Stimulated activated CD4-positive, alpha-beta T cell treated with anti-CD3 and anti-CD28 coated beads, Interleukin-1b, Interleukin-23, amount 100 ng/mL, for 4 hours (primary cell): ENCODE measurements around the gene OS9.

Experiments used
- DNase-seq, 2 donors: peaks; one replicate each; pipeline ENCODE4 v3.0.0-alpha.2; 2020; ENCODE audit warnings: low read depth in 2 of 2

The OS9 gene

GRCh38 chr12:57723630-57723962 lies 29.7 kb downstream of the OS9 start:
- no peak for DNase-seq

GRCh38 chr12:57724003-57724935 lies 30.3 kb downstream of the OS9 start:
- no peak for DNase-seq

DNA sequence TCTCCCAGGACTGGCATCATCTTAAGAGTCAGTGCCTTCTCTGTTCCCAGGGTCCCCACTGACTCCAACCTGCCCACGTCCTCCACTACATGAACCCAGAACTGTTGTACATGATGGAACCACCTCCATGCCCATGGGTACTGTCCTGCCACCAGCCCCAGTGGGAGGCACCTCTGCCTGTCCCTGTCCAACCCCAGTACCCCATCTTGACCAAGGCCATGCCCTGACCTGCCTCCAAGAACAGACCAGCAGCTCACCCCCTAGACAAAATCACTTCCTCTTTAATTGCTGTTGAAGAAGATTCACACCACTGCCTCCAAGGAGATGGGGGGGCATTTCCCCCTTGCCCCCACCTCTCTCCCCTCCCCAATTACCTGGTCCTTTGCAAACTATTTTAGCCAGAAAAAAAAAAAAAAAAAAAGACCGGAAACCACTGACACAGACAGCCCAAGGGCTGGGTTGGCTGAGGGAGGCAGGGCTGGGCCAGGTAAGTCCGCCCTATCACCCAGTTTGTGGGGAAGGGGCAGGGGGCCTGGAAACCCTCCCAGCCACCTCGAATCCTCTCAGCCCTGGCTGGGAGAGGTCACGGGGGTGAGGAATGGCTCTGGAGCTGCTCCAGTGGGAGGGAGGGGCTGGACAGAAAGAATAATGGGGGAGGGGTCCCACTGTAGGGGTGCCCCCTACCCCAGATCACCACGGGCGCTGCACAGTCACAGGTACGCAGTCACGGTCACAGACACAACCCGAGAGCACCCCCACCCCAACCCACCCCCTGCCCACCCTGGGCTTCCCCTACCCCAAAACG lies 31.2 kb downstream of the OS9 start:
- DNase-seq, result no peak

- no peak for DNase-seq
Measured at GRCh38 chr12:57725851-57726150, 31.9 kb downstream of the OS9 start.

GRCh38 chr12:57726151-57726883 lies 32.4 kb downstream of the OS9 start:
- no peak for DNase-seq

DNA sequence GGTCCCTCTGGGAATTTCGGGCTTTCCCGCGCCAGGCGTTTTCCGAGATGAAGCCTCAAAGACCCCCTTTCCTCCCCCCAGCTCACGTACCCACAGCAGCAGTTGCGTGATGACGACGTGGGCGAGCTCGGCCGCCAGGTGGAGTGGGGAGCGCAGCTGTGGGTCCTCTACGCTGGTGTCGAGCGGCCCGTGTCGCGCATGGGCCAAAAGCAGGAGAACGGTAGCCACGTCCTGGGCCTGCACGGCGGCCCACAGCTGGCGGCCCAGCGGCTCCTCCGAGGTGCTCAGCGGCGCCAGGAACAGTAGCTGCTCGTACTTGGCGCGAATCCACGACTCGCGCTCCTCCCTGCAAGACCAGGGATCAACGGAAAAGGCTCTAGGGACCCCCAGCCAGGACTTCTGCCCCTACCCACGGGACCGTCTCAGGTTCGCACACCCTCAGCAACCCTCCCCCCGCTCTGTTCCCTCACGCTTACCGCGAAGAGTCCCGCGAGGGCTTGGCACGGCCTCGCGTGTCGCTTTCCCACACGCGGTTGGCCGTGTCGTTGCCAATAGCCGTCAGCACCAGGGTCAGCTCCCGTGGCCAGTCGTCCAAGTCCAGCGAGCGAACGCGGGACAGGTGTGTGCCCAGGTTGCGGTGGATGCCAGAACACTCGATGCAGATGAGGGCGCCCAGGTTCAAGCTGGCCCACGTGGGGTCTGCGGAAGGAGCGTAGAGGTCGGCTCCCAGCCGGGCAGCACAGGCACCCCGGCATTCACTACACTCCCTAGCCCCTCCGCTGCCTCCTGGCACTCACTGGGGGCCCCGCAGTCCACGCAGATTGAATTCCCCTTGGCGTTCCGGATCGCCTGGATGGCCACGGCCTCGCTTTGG lies 33.2 kb downstream of the OS9 start:
- DNase-seq, result no peak

- DNase-seq, result no peak
Measured at GRCh38 chr12:57727758-57728395, 33.9 kb downstream of the OS9 start.

DNA sequence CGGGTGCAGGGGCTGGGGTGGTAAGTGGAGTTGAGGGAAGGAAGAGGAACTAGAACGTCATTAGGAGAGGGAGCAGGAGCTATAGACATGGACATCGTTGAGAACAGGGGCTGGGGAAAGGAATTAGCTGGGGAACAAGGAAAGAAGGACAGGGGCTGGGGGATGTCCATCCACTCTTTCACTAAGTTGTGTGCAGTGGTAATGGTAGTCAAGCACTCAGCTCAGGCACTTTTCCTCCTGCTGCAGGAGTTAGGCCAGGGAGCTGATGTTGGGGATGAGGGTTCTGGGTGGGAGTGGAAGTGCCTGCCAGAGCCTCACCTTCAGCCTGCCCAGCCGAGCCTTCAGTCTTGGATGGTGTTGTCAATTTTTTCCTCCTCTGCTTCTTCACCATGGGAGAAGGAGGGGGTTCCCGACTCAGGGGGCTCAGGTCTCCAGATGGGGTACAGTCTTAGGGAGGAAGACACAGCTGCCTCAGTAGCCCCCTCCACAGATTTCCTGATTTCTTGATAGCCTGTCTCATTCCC lies 35.5 kb downstream of the OS9 start:
- no peak for DNase-seq

DNA sequence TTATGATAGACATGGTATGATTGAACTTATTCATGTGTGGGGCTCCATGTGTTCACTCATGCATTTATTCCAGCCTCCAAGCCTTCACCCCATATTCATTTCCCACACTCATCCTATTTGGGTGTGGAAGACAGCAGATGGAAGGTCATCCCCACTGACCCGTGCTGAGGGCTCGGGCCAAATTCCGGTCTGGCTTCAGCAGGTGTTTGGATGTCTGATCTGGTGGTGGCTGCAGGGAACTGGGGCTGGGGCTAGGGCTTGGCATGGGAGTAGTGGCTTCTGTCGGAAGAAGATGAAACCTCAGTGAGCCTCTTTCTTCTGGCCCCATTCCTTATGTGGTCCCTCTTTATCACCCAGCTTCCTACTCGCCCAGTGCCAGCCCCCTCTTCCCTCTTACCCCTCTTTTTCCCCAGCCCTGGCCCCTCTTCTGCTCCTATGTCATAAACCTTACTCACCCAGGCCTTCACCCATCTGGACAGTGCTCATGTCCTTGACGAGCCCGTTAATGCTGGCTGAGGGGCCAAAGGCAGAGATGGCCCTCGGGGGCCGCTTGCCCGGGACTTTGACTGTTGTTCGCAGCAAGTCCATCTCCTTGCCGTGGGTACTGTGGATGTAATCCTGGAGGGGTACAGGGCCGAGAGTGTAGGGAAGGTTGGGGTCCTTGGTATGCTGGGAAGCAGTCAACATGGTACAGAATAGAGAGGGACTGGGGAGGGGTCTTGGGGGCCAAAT lies 36.6 kb downstream of the OS9 start:
- no peak for DNase-seq

DNA sequence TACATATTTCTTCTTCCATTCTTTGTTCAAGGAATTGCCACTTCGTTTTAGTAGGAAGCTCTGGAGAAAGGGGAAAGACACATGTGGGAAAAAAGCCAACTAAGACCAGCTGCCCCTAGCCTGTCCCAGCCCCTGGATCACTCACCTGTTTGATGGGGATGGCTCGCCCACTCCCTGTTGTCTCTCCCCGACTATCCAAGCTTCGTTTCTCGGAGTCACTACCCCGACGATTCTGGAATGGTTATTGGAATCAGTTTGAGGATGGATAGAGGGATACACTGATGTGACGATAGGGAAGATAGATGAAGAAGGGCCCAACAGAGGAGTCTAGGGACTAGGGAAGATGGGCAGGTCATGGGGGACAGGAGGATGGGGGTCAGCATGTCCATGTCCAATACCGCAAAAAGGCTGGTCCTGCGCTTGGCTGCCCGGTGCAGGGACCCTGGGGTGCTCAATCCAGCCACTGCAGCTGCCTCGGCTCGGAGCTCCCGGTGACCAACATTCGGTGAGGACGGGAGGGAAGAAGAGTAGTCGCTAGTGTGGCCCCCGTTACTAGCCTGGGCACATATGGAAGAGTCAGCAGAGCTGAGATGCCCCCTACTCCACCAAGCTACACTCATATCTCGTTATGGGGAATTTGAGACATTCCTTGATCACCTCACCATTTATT lies 37.6 kb downstream of the OS9 start:
- DNase-seq, result no peak

DNA sequence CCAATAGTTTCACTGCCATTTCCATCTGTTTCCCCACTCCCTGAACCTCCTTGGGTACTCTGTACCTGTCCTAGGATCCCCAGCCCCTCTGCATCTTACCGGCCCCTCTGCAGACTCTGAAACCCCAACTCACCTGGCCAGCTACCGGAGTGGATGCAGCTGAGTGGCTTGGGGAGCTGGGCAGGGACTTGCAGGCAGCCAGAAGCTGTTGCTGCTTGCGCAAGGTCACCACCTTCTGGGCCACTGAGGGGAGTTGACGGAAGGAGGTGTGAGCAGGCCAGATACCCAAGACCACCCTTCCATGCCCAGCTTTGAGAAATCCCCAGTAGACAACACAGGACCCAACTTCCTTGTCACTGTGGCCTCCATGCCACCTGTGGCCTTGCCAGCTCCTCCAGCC lies 38.3 kb downstream of the OS9 start:
- no peak for DNase-seq

GRCh38 chr12:57732726-57733593 lies 39.0 kb downstream of the OS9 start:
- no peak for DNase-seq

- DNase-seq, result no peak
Measured at GRCh38 chr12:57733928-57734327, 40.0 kb downstream of the OS9 start.

GRCh38 chr12:57734591-57734990 lies 40.7 kb downstream of the OS9 start:
- DNase-seq, result no peak

GRCh38 chr12:57735198-57735855 lies 41.4 kb downstream of the OS9 start:
- no peak for DNase-seq

DNA sequence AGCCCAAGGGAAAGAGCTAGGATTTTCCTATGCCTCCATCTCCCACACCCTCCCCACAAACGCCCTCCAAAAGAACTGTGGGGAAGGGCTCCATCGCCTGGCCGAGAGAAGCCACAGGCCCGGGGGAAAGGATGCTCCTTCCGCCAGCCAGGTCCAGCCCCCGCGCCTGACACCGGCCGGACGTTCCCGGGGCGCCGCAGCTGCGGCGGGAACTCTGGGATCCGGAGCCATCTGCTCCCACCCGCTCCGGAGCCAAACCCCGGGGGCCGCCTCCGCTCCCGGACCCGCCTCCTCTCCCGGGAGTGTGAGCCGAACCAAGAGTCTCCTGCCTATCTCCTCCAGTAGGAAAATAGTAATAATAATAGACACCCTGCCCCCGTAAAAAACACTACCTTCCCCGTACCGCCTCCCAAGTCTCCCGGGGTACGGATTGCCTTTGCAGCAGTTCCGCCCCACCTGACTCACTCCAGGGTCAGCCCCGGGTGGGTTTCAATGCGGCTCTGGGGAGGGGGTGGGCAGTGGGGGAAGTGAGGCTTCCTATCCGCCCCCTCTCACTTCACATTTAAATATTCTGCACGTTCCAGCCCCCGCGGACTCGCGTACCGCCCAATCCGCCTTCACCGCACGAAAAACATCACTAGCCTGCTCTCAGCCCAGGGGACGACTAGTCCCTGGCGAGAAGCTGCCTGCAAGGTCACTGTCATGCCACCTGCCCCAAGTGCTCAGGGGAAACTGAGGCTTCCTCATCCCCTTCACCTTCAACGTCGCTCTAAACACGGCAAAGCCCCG lies 42.2 kb downstream of the OS9 start:
- no peak for DNase-seq
